Motor neuron (in vitro differentiated cells): ENCODE measurements around the gene STARD7. TPM values are rescaled to one million over a fixed set of nuclear protein-coding genes. Genes with fewer than 3 reads are reported as not detected.

Source experiments
- ATAC-seq, 8 experiments: fragments of 200-7000 bp; cut with Tn5 transposase; replicated peaks in 6 of 8; 2 replicates each; pipeline ENCODE4 v1.8.0; 2021; ENCODE audit warnings: mild to moderate bottlenecking in 8 of 8, moderate library complexity in 8 of 8
- H3K27ac ChIP-seq, 2 donors: fragments of 250-450 bp; sonication (Bioruptor Pico); 2 replicates each; pipeline ENCODE4 v1.9.0; 2021; ENCODE audit warnings: antibody characterized with exemption in 2 of 2, mild to moderate bottlenecking in 2 of 2, moderate library complexity in 1 of 2
- H3K4me1 ChIP-seq, 2 donors: fragments of 250-450 bp; sonication (Bioruptor Pico); replicated peaks in 1 of 2; 2 replicates each; pipeline ENCODE4 v1.6.1; 2021; ENCODE audit warnings: antibody characterized with exemption in 2 of 2, mild to moderate bottlenecking in 2 of 2, moderate library complexity in 1 of 2
- H3K4me3 ChIP-seq, 5 donors: fragments of 250-450 bp; sonication (Bioruptor Pico); 2 replicates each; pipeline ENCODE4 v1.9.0; 2021; ENCODE audit warnings: antibody characterized with exemption in 5 of 5, mild to moderate bottlenecking in 5 of 5, moderate library complexity in 4 of 5
- WGBS, 10 experiments: fragments of 450-650 bp; shearing (Covaris generic); methylation state at CpG; one replicate each; pipeline ENCODE4 v1.0.0; 2022; 5-methylcytosine and 5-hydroxymethylcytosine counted together
- in situ Hi-C, 9 experiments: fragments of 400-800 bp; cut with MboI; loops; one replicate each; pipeline ENCODE4 v1.15.0; 2021; ENCODE audit warnings: low sequenced_read_pairs in 9 of 9, low pct_unique_long_range_greater_than_20kb in 2 of 9; ENCODE audit not compliant: unreplicated experiment in 9 of 9
- total RNA-seq, 8 experiments: library from RNA; unstranded; fragments of 300-600 nt; gene quantifications; 2 replicates each; pipeline versions ENCODE4 v1.2.3 to v1.2.4, GENCODE V29; 2022

Gene STARD7
- total RNA-seq, 8 experiments from 2014 or later: 54.5 to 134 (median 100) TPM

- ATAC-seq: no peak
- in situ Hi-C loops: no loop called here
- Histone ChIP-seq H3K4me1 (peaks cover 0 to under 1% of the 10 kb centered on the region in 2 donors), H3K4me3 (no peak overlapping the region), H3K27ac (no peak overlapping the region)
- 60 to 100% (median 95%) methylated on average over 1 to 6 of the region's 8 CpGs; no CpG with 5 or more reads in 3 of the 10 experiments for WGBS, 10 experiments
Measured at GRCh38 chr2:96245609-96246390, 37.2 kb upstream of the STARD7 start.

GRCh38 chr2:96243843-96244242 lies 35.2 kb upstream of the STARD7 start:
- H3K27ac ChIP-seq: no peak overlapping the region
- no peak overlapping the region for H3K4me3 ChIP-seq
- in situ Hi-C loops: no loop called here
- H3K4me1 ChIP-seq: no peaks in the 10 kb centered on the region
- ATAC-seq: no peak
- WGBS, 10 experiments: 60 to 100% (median 84%) methylated on average over 1 to 4 of the region's 5 CpGs

- WGBS, 10 experiments: 32 to 100% (median 80%) methylated on average over 1 to 5 of the region's 5 CpGs; no CpG with 5 or more reads in 1 of the 10 experiments
- H3K4me3 ChIP-seq: no peak overlapping the region
- in situ Hi-C loops: no loop called here
- no peaks in the 10 kb centered on the region for H3K4me1 ChIP-seq
- ATAC-seq: peak in 6 of 8 experiments; percentile 26 to 85 (median 60)
- H3K27ac ChIP-seq: no peak overlapping the region
Measured at GRCh38 chr2:96241900-96242611, 33.4 kb upstream of the STARD7 start.

GRCh38 chr2:96241227-96241626 lies 32.6 kb upstream of the STARD7 start:
- Histone ChIP-seq H3K4me1 (no peaks in the 10 kb centered on the region), H3K27ac (no peak overlapping the region), H3K4me3 (no peak overlapping the region)
- 80 to 100% (median 83%) methylated on average over 1 to 2 of the region's 2 CpGs; no CpG with 5 or more reads in 7 of the 10 experiments for WGBS, 10 experiments
- in situ Hi-C loops: no loop called here
- ATAC-seq: peak in 2 of 8 experiments; percentile 17 to 50

GRCh38 chr2:96240341-96241038 lies 31.9 kb upstream of the STARD7 start:
- Histone ChIP-seq H3K4me1 (no peaks in the 10 kb centered on the region), H3K4me3 (no peak overlapping the region), H3K27ac (no peak overlapping the region)
- in situ Hi-C loops: no loop called here
- WGBS, 10 experiments: 60 to 100% (median 92%) methylated on average over 1 to 9 of the region's 9 CpGs
- ATAC-seq: peak in 1 of 8 experiments; percentile 42

GRCh38 chr2:96239745-96240264 lies 31.2 kb upstream of the STARD7 start:
- 82 to 100% (median 94%) methylated on average over 1 to 9 of the region's 9 CpGs; no CpG with 5 or more reads in 4 of the 10 experiments for WGBS, 10 experiments
- in situ Hi-C loops: no loop called here
- no peak for ATAC-seq
- Histone ChIP-seq H3K4me3 (no peak overlapping the region), H3K27ac (no peak overlapping the region), H3K4me1 (no peaks in the 10 kb centered on the region)

GRCh38 chr2:96239091-96239490 lies 30.5 kb upstream of the STARD7 start:
- Histone ChIP-seq H3K27ac (no peak overlapping the region), H3K4me3 (no peak overlapping the region), H3K4me1 (no peaks in the 10 kb centered on the region)
- in situ Hi-C loops: no loop called here
- WGBS, 10 experiments: 50 to 100% (median 80%) methylated on average over 1 to 2 of the region's 3 CpGs; no CpG with 5 or more reads in 7 of the 10 experiments
- ATAC-seq: no peak

- in situ Hi-C loops: no loop called here
- Histone ChIP-seq H3K4me3 (no peak overlapping the region), H3K4me1 (no peaks in the 10 kb centered on the region), H3K27ac (no peak overlapping the region)
- WGBS, 10 experiments: 60 to 100% (median 89%) methylated on average over 1 to 3 of the region's 3 CpGs; no CpG with 5 or more reads in 6 of the 10 experiments
- ATAC-seq: no peak
Measured at GRCh38 chr2:96238266-96238665, 29.6 kb upstream of the STARD7 start.

- ATAC-seq: no peak
- in situ Hi-C loops: no loop called here
- Histone ChIP-seq H3K4me1 (peaks cover 0 to 3% of the 10 kb centered on the region in 2 donors), H3K27ac (no peak overlapping the region), H3K4me3 (no peak overlapping the region)
- 100% methylated on average over 1 of the region's 1 CpG; no CpG with 5 or more reads in 6 of the 10 experiments for WGBS, 10 experiments
Measured at GRCh38 chr2:96236882-96237281, 28.3 kb upstream of the STARD7 start.

GRCh38 chr2:96233880-96234316 lies 25.3 kb upstream of the STARD7 start:
- WGBS, 10 experiments: 74 to 100% (median 83%) methylated on average over 1 to 4 of the region's 4 CpGs; no CpG with 5 or more reads in 5 of the 10 experiments
- Histone ChIP-seq H3K27ac (no peak overlapping the region), H3K4me3 (no peak overlapping the region), H3K4me1 (peaks cover 0 to 3% of the 10 kb centered on the region in 2 donors)
- no peak for ATAC-seq
- in situ Hi-C loops: no loop called here

- Histone ChIP-seq H3K27ac (no peak overlapping the region), H3K4me3 (no peak overlapping the region), H3K4me1 (peaks cover 0 to 3% of the 10 kb centered on the region in 2 donors)
- WGBS, 10 experiments: 80 to 100% (median 98%) methylated on average over 1 to 6 of the region's 6 CpGs; no CpG with 5 or more reads in 2 of the 10 experiments
- in situ Hi-C loops: no loop called here
- ATAC-seq: no peak
Measured at GRCh38 chr2:96233436-96233835, 24.8 kb upstream of the STARD7 start.

- no peak overlapping the region for H3K4me3 ChIP-seq
- H3K4me1 ChIP-seq: peaks cover 0 to 3% of the 10 kb centered on the region in 2 donors
- no peak overlapping the region for H3K27ac ChIP-seq
- 60 to 100% (median 83%) methylated on average over 1 to 3 of the region's 4 CpGs; no CpG with 5 or more reads in 4 of the 10 experiments for WGBS, 10 experiments
- ATAC-seq: no peak
- in situ Hi-C loops: no loop called here
Measured at GRCh38 chr2:96231316-96231715, 22.7 kb upstream of the STARD7 start.
